H9 (cell line): ENCODE results near the gene ZNF627. TPM values are rescaled to one million over a fixed set of nuclear protein-coding genes. Genes with fewer than 3 reads are reported as not detected.

Source experiments
- DNase-seq: peaks from one replicate; pipeline ENCODE4 v3.0.0-alpha.2; 2017
- H2AFZ ChIP-seq: one replicate; pipeline ENCODE4 v1.6.1; 2013; ENCODE audit warnings: mild to moderate bottlenecking, low read length, control low read depth, moderate library complexity
- H2AK5ac ChIP-seq: 2 replicates; pipeline ENCODE4 v1.6.1; 2013; ENCODE audit warnings: low read length, control low read depth, mixed read lengths; ENCODE audit not compliant: insufficient read length
- H2BK120ac ChIP-seq: one replicate; pipeline ENCODE4 v1.6.1; 2013; ENCODE audit warnings: low read depth, mild to moderate bottlenecking, low read length, control low read depth, inconsistent platforms; ENCODE audit not compliant: poor library complexity, severe bottlenecking
- H2BK12ac ChIP-seq: 2 replicates; pipeline ENCODE4 v1.6.1; 2013; ENCODE audit warnings: low read length, control low read depth, mixed read lengths, low read depth; ENCODE audit not compliant: insufficient read length
- H2BK15ac ChIP-seq: 2 replicates; pipeline ENCODE4 v1.6.1; 2013; ENCODE audit warnings: low read depth, low read length, control low read depth
- H2BK20ac ChIP-seq: one replicate; pipeline ENCODE4 v1.6.1; 2013; ENCODE audit warnings: low read depth, mild to moderate bottlenecking, low read length, control low read depth, inconsistent platforms; ENCODE audit not compliant: poor library complexity, severe bottlenecking
- H2BK5ac ChIP-seq: 2 replicates; pipeline ENCODE4 v1.6.1; 2013; ENCODE audit warnings: low read length, control low read depth, mixed read lengths; ENCODE audit not compliant: insufficient read length
- H3K14ac ChIP-seq: 2 replicates; pipeline ENCODE4 v1.6.1; 2013; ENCODE audit warnings: low read length, control low read depth; ENCODE audit not compliant: insufficient read depth
- H3K18ac ChIP-seq: 2 replicates; pipeline ENCODE4 v1.6.1; 2013; ENCODE audit warnings: low read depth, mild to moderate bottlenecking, mixed read lengths, low read length, control low read depth; ENCODE audit not compliant: insufficient read length
- H3K23ac ChIP-seq: 2 replicates; pipeline ENCODE4 v1.6.1; 2013; ENCODE audit warnings: low read length, control low read depth, mixed read lengths, low read depth; ENCODE audit not compliant: insufficient read length
- H3K23me2 ChIP-seq: 2 replicates; pipeline ENCODE4 v1.6.1; 2013; ENCODE audit warnings: low read depth, mild to moderate bottlenecking, mixed read lengths, low read length, control low read depth; ENCODE audit not compliant: insufficient read length, poor library complexity, severe bottlenecking
- H3K27ac ChIP-seq: 2 replicates; pipeline ENCODE4 v1.5.1; 2013; ENCODE audit warnings: low read length, control low read depth, mixed read lengths, low read depth; ENCODE audit not compliant: insufficient read length
- H3K27me3 ChIP-seq: 2 replicates; pipeline ENCODE4 v1.6.1; 2013; ENCODE audit warnings: low read length, control low read depth, inconsistent platforms; ENCODE audit not compliant: insufficient read depth
- H3K4ac ChIP-seq: 2 replicates; pipeline ENCODE4 v1.6.1; 2013; ENCODE audit warnings: low read depth, mild to moderate bottlenecking, control low read depth, inconsistent platforms, low read length, moderate library complexity
- H3K4me1 ChIP-seq: 2 replicates; pipeline ENCODE4 v1.6.1; 2013; ENCODE audit warnings: low read length, control low read depth, inconsistent platforms; ENCODE audit not compliant: insufficient read depth
- H3K4me2 ChIP-seq: 2 replicates; pipeline ENCODE4 v1.6.1; 2013; ENCODE audit warnings: low read length, control low read depth, mixed read lengths; ENCODE audit not compliant: insufficient read length, insufficient read depth
- H3K56ac ChIP-seq: 2 replicates; pipeline ENCODE4 v1.6.1; 2013; ENCODE audit warnings: low read depth, mild to moderate bottlenecking, mixed read lengths, low read length, control low read depth; ENCODE audit not compliant: insufficient read length
- H3K79me1 ChIP-seq: 2 replicates; pipeline ENCODE4 v1.6.1; 2013; ENCODE audit warnings: low read depth, mild to moderate bottlenecking, moderate library complexity, low read length, control low read depth, inconsistent platforms; ENCODE audit not compliant: insufficient read depth, poor library complexity, severe bottlenecking
- H3K79me2 ChIP-seq: 2 replicates; pipeline ENCODE4 v1.6.1; 2013; ENCODE audit warnings: low read length, control low read depth, inconsistent platforms; ENCODE audit not compliant: insufficient read depth
- H3K9ac ChIP-seq: 2 replicates; pipeline ENCODE4 v1.6.1; 2013; ENCODE audit warnings: low read length, control low read depth, mixed read lengths; ENCODE audit not compliant: insufficient read length; ENCODE audit errors: extremely low read depth
- H3K9me3 ChIP-seq: one replicate; pipeline ENCODE4 v1.6.1; 2013; ENCODE audit warnings: low read depth, low read length, inconsistent platforms; ENCODE audit not compliant: control insufficient read depth
- H3T11ph ChIP-seq: one replicate; pipeline ENCODE4 v1.6.1; 2013; ENCODE audit warnings: mild to moderate bottlenecking, low read length, control low read depth, inconsistent platforms
- H4K20me1 ChIP-seq: one replicate; pipeline ENCODE4 v1.6.1; 2013; ENCODE audit not compliant: control insufficient read depth, insufficient read length, insufficient read depth
- H4K5ac ChIP-seq: 2 replicates; pipeline ENCODE4 v1.6.1; 2013; ENCODE audit warnings: low read depth, mild to moderate bottlenecking, mixed read lengths, low read length, control low read depth; ENCODE audit not compliant: insufficient read length
- H4K8ac ChIP-seq: replicated peaks from 2 replicates; pipeline ENCODE4 v1.6.1; 2013; ENCODE audit warnings: low read length, control low read depth, mixed read lengths, low read depth; ENCODE audit not compliant: insufficient read length
- H4K91ac ChIP-seq: 2 replicates; pipeline ENCODE4 v1.6.1; 2013; ENCODE audit warnings: low read depth, mild to moderate bottlenecking, moderate library complexity, mixed read lengths, low read length, control low read depth; ENCODE audit not compliant: insufficient read length
- H3K27ac Mint-ChIP-seq, 3 experiments: 2 replicates in 2 of 3; 3 replicates in 1 of 3; pipeline ENCODE4 v1.8.0; 2020 to 2021; ENCODE audit warnings: mixed read lengths in 3 of 3, mild to moderate bottlenecking in 1 of 3, moderate library complexity in 1 of 3
- H3K27me3 Mint-ChIP-seq: 2 replicates; pipeline ENCODE4 v1.8.0; 2021; ENCODE audit warnings: low read depth, mild to moderate bottlenecking, moderate library complexity, mixed read lengths
- H3K36me3 Mint-ChIP-seq, 3 experiments: 2 replicates in 2 of 3; 3 replicates in 1 of 3; pipeline ENCODE4 v1.8.0; 2020 to 2021; ENCODE audit warnings: low read depth in 3 of 3, mixed read lengths in 3 of 3; ENCODE audit not compliant: insufficient read depth in 1 of 3
- H3K4me1 Mint-ChIP-seq, 2 experiments: 2 replicates each; pipeline ENCODE4 v1.8.0; 2020; ENCODE audit warnings: mixed read lengths in 2 of 2
- H3K4me3 Mint-ChIP-seq, 2 experiments: 2 replicates in 1 of 2; 3 replicates in 1 of 2; pipeline ENCODE4 v1.8.0; 2020 to 2021; ENCODE audit warnings: mild to moderate bottlenecking in 2 of 2, mixed read lengths in 2 of 2, moderate library complexity in 1 of 2
- H3K9me3 Mint-ChIP-seq, 2 experiments: 2 replicates in 1 of 2; 3 replicates in 1 of 2; pipeline ENCODE4 v1.8.0; 2020; ENCODE audit warnings: mild to moderate bottlenecking in 2 of 2, mixed read lengths in 2 of 2, moderate library complexity in 1 of 2
- WGBS: extraction: QIAGEN DNeasy Blood & Tissue Kit; methylation state at CpG from one replicate; pipeline ENCODE4 v1.1.7; 2013; ENCODE audit warnings: missing lambda C conversion rate, low lambda C conversion rate, mixed read lengths; ENCODE audit not compliant: insufficient read length; ENCODE audit errors: extremely low coverage; 5-methylcytosine and 5-hydroxymethylcytosine counted together
- total RNA-seq: library from RNA; stranded (reverse); gene quantifications from 2 replicates; pipeline ENCODE4 v1.2.1, GENCODE V29; 2021
- TF ChIP-seq, protein P1 (sequence below): fragments of 200-600 bp; sonication (generic); conservative IDR thresholded peaks from 3 replicates; pipeline ENCODE4 v1.8.0; 2021; ENCODE audit warnings: antibody characterized with exemption, mild to moderate bottlenecking

The ZNF627 gene
- total RNA-seq, 1 experiment from 2014 or later: 12.8 TPM

DNA sequence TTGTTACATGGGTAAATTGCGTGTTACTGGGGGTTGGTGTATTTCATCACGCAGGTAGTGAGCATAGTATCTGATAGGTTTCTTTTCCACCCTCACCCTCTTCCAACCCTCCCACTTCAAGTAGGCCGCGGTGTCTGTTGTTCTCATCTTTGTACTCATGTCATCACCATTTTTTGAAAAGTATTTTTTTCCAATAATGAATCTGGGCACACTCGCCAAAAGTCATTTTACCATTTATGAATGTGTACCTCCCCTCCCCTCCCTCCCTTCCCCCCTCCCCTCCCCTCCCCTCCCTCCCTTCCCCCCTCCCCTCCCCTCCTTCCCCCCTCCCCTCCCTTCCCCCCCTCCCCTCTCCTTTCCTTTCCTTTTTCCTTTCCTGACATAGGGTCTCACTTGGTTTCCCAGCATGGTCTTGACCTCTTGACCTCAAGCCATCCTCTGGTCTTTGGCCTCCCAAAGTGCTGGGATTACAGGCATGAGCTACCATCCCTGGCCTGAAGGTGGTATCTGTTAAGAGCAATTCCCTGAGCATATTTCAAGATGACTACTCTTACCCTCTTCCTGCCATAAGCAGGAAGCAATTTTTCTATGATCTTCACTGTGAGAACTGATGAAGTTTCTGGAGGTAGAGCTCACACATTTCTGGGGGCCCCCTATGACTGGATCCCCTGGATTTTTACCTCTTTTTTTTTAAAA is 15.7 kb downstream of the ZNF627 start:
- H3K56ac ChIP-seq: no peak overlapping the region
- no peaks in the 10 kb centered on the region; the same call in 1 of the 2 replicates for H3K79me2 ChIP-seq
- peaks cover 9 to 13% of the 10 kb centered on the region in 2 experiments for H3K4me1 Mint-ChIP-seq
- H2BK15ac ChIP-seq: no peak overlapping the region
- no peak overlapping the region for H2BK20ac ChIP-seq
- H3T11ph ChIP-seq: no peak overlapping the region
- DNase-seq: no peak
- no peaks in the 10 kb centered on the region for H3K4me1 ChIP-seq
- no peak overlapping the region for H3K27ac ChIP-seq
- no peaks in the 10 kb centered on the region for H3K23me2 ChIP-seq
- no peaks in the 10 kb centered on the region for H3K27me3 Mint-ChIP-seq
- no peak overlapping the region for H3K4ac ChIP-seq
- no peak overlapping the region for H4K8ac ChIP-seq
- H3K36me3 Mint-ChIP-seq: peaks cover 55 to 84% (median 79%) of the 10 kb centered on the region in 3 experiments
- no peak overlapping the region for H3K18ac ChIP-seq
- no peak overlapping the region for H4K5ac ChIP-seq
- H2BK5ac ChIP-seq: no peak overlapping the region
- no peak overlapping the region for H3K4me3 Mint-ChIP-seq
- H3K9me3 Mint-ChIP-seq: peaks cover 46 to 62% of the 10 kb centered on the region in 2 experiments
- no peak overlapping the region for H2AFZ ChIP-seq
- H3K9me3 ChIP-seq: peaks cover 20% of the 10 kb centered on the region
- H3K9ac ChIP-seq: no peak overlapping the region
- no peaks in the 10 kb centered on the region for H4K20me1 ChIP-seq
- TF ChIP-seq, protein P1, sequence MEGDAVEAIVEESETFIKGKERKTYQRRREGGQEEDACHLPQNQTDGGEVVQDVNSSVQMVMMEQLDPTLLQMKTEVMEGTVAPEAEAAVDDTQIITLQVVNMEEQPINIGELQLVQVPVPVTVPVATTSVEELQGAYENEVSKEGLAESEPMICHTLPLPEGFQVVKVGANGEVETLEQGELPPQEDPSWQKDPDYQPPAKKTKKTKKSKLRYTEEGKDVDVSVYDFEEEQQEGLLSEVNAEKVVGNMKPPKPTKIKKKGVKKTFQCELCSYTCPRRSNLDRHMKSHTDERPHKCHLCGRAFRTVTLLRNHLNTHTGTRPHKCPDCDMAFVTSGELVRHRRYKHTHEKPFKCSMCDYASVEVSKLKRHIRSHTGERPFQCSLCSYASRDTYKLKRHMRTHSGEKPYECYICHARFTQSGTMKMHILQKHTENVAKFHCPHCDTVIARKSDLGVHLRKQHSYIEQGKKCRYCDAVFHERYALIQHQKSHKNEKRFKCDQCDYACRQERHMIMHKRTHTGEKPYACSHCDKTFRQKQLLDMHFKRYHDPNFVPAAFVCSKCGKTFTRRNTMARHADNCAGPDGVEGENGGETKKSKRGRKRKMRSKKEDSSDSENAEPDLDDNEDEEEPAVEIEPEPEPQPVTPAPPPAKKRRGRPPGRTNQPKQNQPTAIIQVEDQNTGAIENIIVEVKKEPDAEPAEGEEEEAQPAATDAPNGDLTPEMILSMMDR: peak; percentile 33; the same call in 2 of the 3 replicates
- H3K79me1 ChIP-seq: peaks cover 3% of the 10 kb centered on the region
- H4K91ac ChIP-seq: no peak overlapping the region
- no peak overlapping the region for H2AK5ac ChIP-seq
- H3K14ac ChIP-seq: no peak overlapping the region
- H3K27ac Mint-ChIP-seq: no peak overlapping the region; a peak in 1 of 7 replicates
- no peaks in the 10 kb centered on the region for H3K27me3 ChIP-seq
- H2BK12ac ChIP-seq: no peak overlapping the region
- no peak overlapping the region for H3K23ac ChIP-seq
- H2BK120ac ChIP-seq: no peak overlapping the region
- no peak overlapping the region for H3K4me2 ChIP-seq
- no CpG with 5 or more reads among the region's 5 CpGs for WGBS
